Brain pericyte (primary cell): ENCODE results near the gene ITFG2.

Experiments used
- DNase-seq: peaks from one replicate; pipeline ENCODE4 v3.0.0-alpha.2; 2012; ENCODE audit warnings: low read depth, low spot score

Gene ITFG2

DNA sequence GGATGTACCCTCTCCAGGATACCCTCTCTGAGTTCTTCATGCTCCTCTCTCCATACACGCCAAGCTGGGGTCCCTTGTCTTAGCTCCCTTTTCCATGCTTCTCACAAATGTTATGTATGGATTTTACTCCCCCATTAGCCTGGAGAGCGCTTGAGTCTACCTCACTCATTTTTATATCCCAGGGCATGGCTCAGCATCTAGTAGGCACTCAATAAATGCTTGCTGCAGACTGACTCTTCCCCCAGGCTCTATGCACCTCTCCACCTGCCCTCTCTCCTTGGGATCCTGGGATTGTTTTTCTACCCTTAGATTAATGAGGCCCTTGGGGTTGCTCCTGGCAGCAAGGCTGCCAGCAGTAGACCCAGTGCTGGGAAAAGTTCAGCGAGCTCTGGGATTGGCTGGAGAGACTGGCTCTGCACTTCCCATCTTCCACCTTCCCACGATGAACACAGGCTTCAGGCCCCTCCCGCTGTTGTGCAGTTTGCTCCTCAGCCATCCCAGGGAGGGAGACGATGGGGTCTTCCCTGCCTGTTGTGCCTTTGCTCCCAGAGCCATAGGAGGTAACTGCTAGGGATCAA, 20.2 kb downstream of the ITFG2 start:
- DNase-seq, result no peak

DNA sequence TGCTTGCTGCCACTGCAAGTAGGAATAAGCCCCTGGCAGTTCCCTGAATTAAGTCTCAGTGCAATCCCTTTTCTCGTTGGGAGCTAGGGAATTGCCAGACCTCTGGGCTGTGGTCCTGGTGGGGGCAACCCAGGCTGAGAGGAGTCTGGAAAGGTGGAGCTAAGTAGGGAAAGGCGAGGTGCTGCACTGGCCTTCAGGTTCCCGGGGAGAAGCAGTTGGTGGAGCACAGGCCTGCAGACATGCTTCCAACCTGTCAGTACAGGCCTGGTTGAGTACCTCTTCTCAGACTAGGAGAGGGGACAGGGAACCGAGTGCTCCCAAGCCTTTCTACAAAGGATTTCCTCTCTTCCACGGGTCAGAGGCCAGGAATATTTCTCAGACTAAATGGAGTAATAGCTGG, 20.9 kb downstream of the ITFG2 start:
- DNase-seq, result no peak

DNA sequence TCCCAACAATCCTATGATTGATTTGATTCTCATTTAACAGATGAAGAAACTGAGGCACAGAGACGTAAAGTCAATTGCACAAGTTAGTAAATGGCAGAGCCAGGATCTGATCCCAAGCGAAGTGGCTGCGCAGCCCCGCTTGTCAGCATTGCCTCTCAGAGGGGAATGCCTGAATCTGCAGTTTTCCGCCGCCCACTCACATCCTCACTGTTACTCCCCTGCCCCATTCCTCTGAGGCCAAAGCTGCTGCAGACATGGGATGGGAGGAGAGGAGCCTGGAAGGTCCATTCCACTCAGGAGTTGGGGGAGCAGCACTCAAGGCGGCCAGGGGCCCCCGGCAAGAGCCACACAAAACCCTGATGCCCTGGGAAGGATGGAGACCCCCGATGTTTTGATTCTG, 21.3 kb downstream of the ITFG2 start:
- DNase-seq, result no peak

DNA sequence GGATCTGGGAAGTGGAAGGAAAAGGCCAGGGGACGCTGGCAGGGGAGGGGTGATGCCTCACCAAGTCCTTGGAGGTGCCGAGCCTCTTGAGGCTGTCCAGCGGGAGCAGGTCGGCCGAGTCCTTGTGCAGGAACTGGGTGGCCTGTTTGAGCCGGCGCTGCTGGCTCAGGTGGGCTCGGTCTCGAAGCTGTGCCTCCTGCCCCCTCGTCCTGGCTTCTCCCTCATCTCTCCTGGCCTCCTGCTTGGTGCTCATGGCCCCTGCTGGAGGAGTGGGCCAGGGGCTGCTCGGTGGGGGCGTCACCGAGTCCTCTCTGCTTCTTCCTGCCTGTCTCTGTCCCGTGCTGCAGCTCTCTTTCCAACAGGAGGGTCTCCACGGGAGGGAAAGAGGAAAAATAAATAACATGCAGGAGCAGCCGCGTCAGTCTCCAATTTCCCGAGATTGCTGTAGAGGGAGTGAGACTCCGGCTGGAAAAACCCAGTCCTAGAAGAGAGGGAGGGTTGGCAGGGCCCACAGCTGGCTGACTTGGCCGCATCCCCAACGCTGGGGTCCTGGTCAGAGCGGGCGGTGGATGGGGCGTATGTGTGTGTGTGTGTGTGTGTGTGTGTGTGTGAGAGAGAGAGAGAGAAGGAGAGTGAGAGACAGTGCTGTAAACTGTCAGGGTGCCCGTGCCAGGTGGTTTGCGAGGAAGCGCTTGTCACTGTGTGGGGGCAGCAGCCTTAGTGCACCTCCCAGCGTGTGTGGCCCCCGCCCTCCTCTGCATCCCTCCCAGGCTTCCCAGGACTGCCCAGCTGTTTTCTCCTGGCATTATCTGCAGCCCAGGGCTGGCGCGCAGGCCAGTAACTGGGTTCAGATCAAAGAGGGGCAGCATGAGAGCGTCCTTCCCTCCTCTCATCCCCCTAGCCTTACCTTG, 22.4 kb downstream of the ITFG2 start, which contains the start of gene NRIP2:
NRIP2 (minus strand) TSS at position 455 of the 911 bp plus-strand sequence; CDS start at position 403, 52 bp downstream.
- DNase-seq, result peak; percentile 68

- DNase-seq, result no peak
Observed at GRCh38 chr12:2835691-2836403, 23.4 kb downstream of the ITFG2 start.

DNA sequence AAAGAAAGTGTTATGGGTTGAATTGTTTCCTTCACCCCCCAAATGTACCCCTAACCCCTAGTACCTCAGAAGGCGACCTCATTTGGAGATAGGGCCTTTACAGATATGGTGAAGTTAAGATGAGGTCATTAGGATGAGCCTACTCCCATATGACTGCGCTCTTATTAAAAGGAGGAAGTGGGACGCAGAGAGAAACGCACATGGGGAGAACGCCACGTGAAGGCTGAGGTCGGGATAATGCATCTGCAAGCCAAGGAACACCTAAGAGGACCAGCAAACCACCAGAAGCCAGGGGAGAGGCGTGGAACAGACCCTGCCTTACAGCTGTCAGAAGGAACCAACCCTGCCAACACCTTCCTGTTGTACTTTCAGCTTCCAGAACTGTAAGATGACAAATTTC, 24.1 kb downstream of the ITFG2 start:
- DNase-seq, result no peak

GRCh38 chr12:2841056-2841650, 28.7 kb downstream of the ITFG2 start:
- no peak for DNase-seq

DNA sequence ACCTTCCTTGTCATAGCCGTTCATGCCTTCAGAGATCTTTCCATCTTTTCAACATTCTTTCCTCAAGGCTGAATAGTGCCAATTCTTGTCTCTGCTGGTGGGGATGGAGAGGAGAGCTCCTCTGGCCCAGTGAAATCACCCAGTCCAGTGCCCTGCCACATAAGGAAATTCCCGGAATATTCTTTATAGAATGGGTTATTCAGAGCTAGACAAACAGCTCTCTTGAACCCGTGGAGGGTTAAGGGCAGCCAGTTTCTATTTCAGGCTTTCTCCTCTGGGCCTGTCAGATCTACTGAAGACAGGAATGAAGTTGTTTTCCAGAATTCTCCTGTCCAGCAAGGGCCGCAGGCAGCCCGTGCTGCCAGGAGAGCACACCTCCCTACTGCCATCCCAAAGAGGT, 30.5 kb downstream of the ITFG2 start:
- DNase-seq, result no peak

DNA sequence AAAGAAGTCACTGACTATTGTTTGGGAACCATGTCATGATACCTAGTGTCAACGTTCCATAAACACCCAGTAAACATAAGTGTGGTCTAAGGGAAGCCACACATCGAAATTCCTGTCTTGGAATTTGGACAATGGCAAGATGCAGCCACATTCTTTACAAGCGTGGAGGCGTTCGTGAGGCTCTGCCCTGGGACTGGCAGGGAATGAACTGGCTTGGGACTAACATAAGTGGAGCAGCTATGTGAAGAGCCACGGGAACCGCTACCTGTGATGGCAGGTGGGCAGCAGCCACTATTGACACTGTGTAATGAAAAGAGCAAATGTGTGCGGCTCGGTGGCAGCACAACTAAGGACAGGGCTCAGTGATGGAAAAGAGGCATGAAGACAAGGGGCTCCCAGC, 32.3 kb downstream of the ITFG2 start:
- no peak for DNase-seq

DNA sequence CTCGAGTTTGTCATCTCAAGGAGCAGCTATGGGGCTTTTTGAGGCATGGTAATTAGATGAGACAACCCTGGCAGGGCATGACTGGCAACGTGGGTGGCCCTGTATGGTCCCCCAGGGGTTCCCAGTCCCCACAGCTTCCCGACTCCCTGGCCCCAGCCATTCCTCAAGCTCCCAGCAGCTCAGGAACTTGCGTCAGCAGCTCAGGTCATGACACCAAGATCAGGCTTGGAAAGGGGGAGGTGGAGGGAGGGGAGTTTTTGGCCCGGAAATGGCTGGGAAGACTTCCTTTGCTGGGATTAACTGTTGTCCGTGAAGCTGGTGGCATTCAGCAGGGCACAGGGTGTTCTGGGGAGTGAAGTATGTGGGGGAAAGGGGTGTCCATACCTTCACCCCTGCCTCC, 32.8 kb downstream of the ITFG2 start:
- no peak for DNase-seq

GRCh38 chr12:2851931-2852330, 39.5 kb downstream of the ITFG2 start:
- no peak for DNase-seq

- DNase-seq, result no peak
Observed at GRCh38 chr12:2853626-2854025, 41.2 kb downstream of the ITFG2 start.

- DNase-seq, result no peak
Observed at GRCh38 chr12:2854669-2855453, 42.4 kb downstream of the ITFG2 start.

DNA sequence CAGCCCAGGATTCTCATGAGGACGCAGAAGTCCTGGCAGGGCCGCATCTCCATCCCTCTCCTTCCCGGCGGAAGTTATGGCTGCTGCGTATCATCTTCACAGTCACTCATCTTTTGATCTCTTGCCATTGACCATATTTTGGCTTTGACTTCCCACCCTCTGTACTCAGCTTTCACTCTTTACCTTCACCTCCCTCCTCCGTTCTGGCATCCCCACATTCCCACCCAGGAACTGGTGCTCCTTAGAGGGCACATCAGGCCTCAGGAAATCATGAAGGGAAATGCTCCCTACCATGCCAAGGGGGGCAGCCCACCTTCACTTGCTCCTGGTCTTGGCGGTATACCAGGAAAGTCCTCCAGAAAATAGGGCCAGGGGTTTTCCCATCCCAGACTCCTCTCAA, 43.1 kb downstream of the ITFG2 start:
- DNase-seq, result no peak

GRCh38 chr12:2856051-2856450, 43.6 kb downstream of the ITFG2 start:
- DNase-seq, result no peak

GRCh38 chr12:2857021-2857431, 44.6 kb downstream of the ITFG2 start, which contains the start of gene TEX52:
TSS of gene TEX52 (minus strand) at chr12:2857039. CDS start at chr12:2857026, 13 bp downstream.
- DNase-seq, result no peak

DNA sequence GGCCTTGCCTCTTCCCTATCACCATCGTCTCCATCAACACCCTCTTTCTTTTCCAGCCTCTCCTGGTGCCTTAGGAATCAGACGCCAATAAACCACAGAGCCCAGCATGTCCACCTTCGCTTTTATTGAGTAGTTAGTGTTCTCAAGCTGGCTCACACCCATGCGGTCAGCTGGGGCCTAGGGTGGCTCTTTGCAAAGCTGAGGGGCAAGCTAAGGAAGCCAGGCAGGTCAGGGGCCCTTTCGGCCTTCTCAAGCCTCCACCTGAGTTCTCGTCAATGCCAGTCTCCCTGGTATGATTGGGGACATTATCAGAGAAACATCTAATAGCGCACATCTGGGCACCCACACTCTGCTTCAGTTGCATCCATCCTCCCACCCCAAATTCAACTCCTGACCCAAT, 45.1 kb downstream of the ITFG2 start:
- DNase-seq, result no peak

- DNase-seq, result no peak
Observed at GRCh38 chr12:2858334-2858733, 45.9 kb downstream of the ITFG2 start.

- DNase-seq, result no peak
Observed at GRCh38 chr12:2858944-2859421, 46.5 kb downstream of the ITFG2 start.

- no peak for DNase-seq
Observed at GRCh38 chr12:2860170-2860569, 47.7 kb downstream of the ITFG2 start.

DNA sequence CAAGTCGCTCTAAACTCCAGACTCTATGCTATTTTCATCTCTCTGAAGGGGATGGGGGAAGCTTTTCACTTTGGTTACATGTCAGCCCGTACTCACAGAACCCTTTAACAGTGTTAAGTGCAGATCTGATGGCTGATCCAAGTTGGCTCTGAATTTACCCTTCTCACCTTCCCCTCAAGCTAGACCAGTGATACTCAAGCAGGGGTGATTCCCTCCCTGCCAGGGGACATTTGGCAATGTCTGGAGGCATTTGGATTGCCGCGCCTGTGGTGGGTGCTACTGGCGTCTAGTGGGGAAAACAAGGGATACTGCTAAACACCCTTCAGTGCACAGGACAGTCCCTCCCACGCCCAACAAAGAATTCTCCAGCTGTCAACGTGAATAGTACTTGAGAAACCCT, 50.4 kb downstream of the ITFG2 start:
- DNase-seq, result no peak
